Hematopoietic multipotent progenitor cell treated with erythropoietin and hydrocortisone succinate and interleukin-3 and kit ligand, for 6 days (in vitro differentiated cells): Measurements from ENCODE around the gene PXMP2.
"Not testable (repeated sequence)": the region's sequence is repeated elsewhere in the genome, so short reads cannot be mapped to it uniquely, and the experiment has no call there.

Experiments
- DNase-seq: peaks from one replicate; pipeline ENCODE4 v3.0.0-alpha.2; 2015

The PXMP2 gene

GRCh38 chr12:132660996-132661395 lies 26.4 kb upstream of the PXMP2 start:
- DNase-seq: no peak

- DNase-seq: no peak
Measured at GRCh38 chr12:132661972-132662371, 25.4 kb upstream of the PXMP2 start.

GRCh38 chr12:132662901-132663755 lies 24.3 kb upstream of the PXMP2 start:
- no peak for DNase-seq

- DNase-seq: no peak
Measured at GRCh38 chr12:132664206-132665148, 22.9 kb upstream of the PXMP2 start.

GRCh38 chr12:132665149-132665491 lies 22.3 kb upstream of the PXMP2 start:
- no peak for DNase-seq

- DNase-seq: no peak
Measured at GRCh38 chr12:132665794-132666193, 21.6 kb upstream of the PXMP2 start.

GRCh38 chr12:132668191-132669088 lies 18.9 kb upstream of the PXMP2 start:
- DNase-seq: no peak

- no peak for DNase-seq
Measured at GRCh38 chr12:132669166-132669879, 18.1 kb upstream of the PXMP2 start.

- DNase-seq: no peak
Measured at GRCh38 chr12:132672116-132672515, 15.3 kb upstream of the PXMP2 start.

- no peak for DNase-seq
Measured at GRCh38 chr12:132672678-132673077, 14.7 kb upstream of the PXMP2 start.

GRCh38 chr12:132673288-132674179 lies 13.9 kb upstream of the PXMP2 start:
- DNase-seq: no peak

GRCh38 chr12:132674561-132674960 lies 12.8 kb upstream of the PXMP2 start:
- no peak for DNase-seq

GRCh38 chr12:132675757-132676432 lies 11.5 kb upstream of the PXMP2 start:
- DNase-seq: no peak

- no peak for DNase-seq
Measured at GRCh38 chr12:132677492-132677891, 9.9 kb upstream of the PXMP2 start.

GRCh38 chr12:132685400-132685799 lies 2.0 kb upstream of the PXMP2 start:
- no peak for DNase-seq

- no peak for DNase-seq
Measured at GRCh38 chr12:132686825-132687210, 569 bp upstream of the PXMP2 start.

GRCh38 chr12:132689227-132689626 lies 1.8 kb downstream of the PXMP2 start:
- peak; percentile 16 for DNase-seq

- DNase-seq: no peak
Measured at GRCh38 chr12:132690112-132690511, 2.7 kb downstream of the PXMP2 start.

GRCh38 chr12:132692030-132692429 lies 4.6 kb downstream of the PXMP2 start:
- not testable (repeated sequence) for DNase-seq

GRCh38 chr12:132694888-132695287 lies 7.5 kb downstream of the PXMP2 start:
- DNase-seq: not testable (repeated sequence)
